Dermis blood vessel endothelial cell (primary cell): ENCODE measurements around the gene VBP1. TPM values are rescaled to one million over a fixed set of nuclear protein-coding genes. Genes with fewer than 3 reads are reported as not detected.
"Not testable (repeated sequence)": the region's sequence is repeated elsewhere in the genome, so short reads cannot be mapped to it uniquely, and the experiment has no call there.

Source experiments
- DNase-seq: peaks from one replicate; pipeline ENCODE4 v3.0.0; 2010
- total RNA-seq: library from RNA; depleted of rRNA; stranded (reverse); fragments of >200 nt; gene quantifications from 2 replicates; pipeline ENCODE4 v1.2.3, GENCODE V29; 2014

VBP1 gene
- total RNA-seq, 1 donor from 2014 or later, result 69.6 TPM

DNA sequence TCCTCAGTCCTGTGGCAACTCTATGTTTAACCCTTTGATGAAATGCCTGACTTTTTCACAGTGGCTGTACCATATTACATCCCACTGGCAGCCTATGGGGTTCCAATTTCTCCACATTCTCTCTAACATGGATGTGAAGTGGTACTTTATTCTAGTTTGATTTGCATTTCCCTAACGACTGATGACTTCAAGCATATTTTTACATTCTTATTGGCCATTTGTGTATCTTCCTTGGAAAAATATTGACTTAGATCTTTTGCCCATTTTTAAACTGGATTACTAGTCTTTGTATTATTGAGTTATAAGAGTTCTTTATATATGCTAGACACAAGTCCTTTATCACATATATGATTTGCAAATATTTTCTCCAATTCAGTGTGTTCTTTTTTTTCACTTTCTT lies 50.2 kb downstream of the VBP1 start:
- DNase-seq, result no peak

DNA sequence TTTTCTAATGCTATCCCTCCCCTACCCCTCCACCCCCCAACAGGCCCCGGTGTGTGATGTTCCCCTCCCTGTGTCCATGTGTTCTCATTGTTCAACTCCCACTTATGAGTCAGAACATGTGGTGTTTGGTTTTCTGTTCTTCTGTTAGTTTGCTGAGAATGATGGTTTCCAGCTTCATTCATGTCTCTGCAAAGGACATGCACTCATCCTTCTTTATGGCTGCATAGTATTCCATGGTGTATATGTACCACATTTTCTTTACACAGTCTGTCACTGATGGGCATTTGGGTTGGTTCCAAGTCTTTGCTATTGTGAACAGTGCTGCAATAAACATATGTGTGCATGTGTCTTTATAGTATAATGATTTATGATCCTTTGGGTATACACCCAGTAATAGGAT lies 51.7 kb downstream of the VBP1 start:
- DNase-seq, result not testable (repeated sequence)

DNA sequence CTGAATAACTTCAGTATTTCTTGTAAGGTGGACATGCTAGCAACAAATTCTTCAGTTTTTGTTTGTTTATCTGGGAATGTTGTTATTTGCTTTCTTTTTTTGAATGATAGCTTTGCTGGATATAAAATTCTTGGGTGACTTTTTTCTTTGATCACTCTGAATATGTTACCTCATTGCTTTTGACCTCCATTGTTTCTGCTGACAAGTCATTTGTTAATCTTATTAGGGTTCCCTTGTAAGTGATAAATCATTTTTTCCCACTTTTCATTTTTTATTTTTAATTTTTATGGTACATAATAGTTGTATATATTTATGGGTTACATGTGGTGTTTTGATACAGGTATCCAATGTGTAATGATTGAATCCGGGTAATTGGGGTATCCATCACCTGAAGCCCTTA lies 54.7 kb downstream of the VBP1 start:
- DNase-seq, result no peak

DNA sequence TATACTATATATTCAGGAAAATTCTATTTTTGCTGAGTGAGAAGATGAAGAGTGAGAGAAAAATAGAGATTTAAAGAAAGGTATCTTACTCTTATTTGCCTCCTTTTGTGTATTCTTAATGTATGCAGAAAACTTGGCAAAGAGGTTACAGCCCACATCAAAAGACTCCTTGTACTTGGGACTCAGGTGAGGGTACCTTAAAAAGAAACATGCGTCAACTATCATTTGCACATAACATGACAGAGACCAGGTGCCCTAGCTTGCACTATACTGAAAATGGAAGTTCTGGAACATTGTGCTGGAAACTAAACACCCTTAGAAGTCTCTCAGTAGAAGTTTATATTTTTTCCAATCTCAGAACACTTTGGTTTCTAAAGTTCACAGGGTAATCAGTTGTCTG lies 63.6 kb downstream of the VBP1 start:
- DNase-seq, result no peak

Other genes with a start within 250 kb of the VBP1 start
- 12.4 and 19.1 TPM in 2 replicates for gene F8, start 193.7 kb upstream of the VBP1 start, total RNA-seq
- gene FUNDC2, start 189.6 kb upstream of the VBP1 start, total RNA-seq, result 84.2 and 95.1 TPM in 2 replicates
- gene CMC4, start 145.3 kb upstream of the VBP1 start, total RNA-seq, result 11.7 and 16.3 TPM in 2 replicates
- gene MTCP1, start 145.3 kb upstream of the VBP1 start, total RNA-seq, result 3.1 and 9.9 TPM in 2 replicates
- gene BRCC3, start 145.0 kb upstream of the VBP1 start, total RNA-seq, result 17.4 and 28.9 TPM in 2 replicates
- 0.14 and 0.17 TPM in 2 replicates for gene RAB39B, start 48.0 kb downstream of the VBP1 start, total RNA-seq
- gene CLIC2, start 118.2 kb downstream of the VBP1 start, total RNA-seq, result 19.2 and 23.6 TPM in 2 replicates
- 0.17 TPM in 1 of 2 replicates, not detected in the other for gene F8A2, start 165.6 kb downstream of the VBP1 start, total RNA-seq
- gene F8A3, start 242.2 kb downstream of the VBP1 start, total RNA-seq, result 1.7 and 2.7 TPM in 2 replicates